ENCODE measurements around the gene EBP.

- TF ChIP-seq ZNF274 (IDR thresholded peaks at IDR 0.05; ENCODE audit: low read depth, low read length) (no peak), YY1 (IDR thresholded peaks at IDR 0.05; ENCODE audit: insufficient read depth, insufficient read length) (no peak)
These were observed 41.0 kb upstream of the EBP start for GRCh38 chrX:48480583-48480982.

All from NT2/D1 (cell line).